DOHH2 (cell line): ENCODE results near the gene CRNKL1.

Experiments
- H3F3A ChIP-seq: fragments of 200-600 bp; sonication (generic), shearing (Covaris generic); 2 replicates; pipeline ENCODE4 v1.6.0; 2016; ENCODE audit warnings: antibody characterized with exemption, mild to moderate bottlenecking; ENCODE audit not compliant: control insufficient read depth, insufficient read depth
- H3K27ac ChIP-seq: fragments of 200-600 bp; sonication (generic); 2 replicates; pipeline ENCODE4 v1.5.1; 2014; ENCODE audit warnings: low read depth, mild to moderate bottlenecking, low read length, moderate library complexity
- H3K27me3 ChIP-seq: fragments of 200-600 bp; sonication (generic); 2 replicates; pipeline ENCODE4 v1.6.1; 2014; ENCODE audit warnings: mild to moderate bottlenecking, low read length, mixed read lengths; ENCODE audit not compliant: control insufficient read depth
- H3K36me3 ChIP-seq: fragments of 200-600 bp; sonication (generic); 2 replicates; pipeline ENCODE4 v1.6.1; 2014; ENCODE audit warnings: mild to moderate bottlenecking, low read length, moderate library complexity, mixed read lengths; ENCODE audit not compliant: control insufficient read depth
- H3K4me1 ChIP-seq: fragments of 200-600 bp; sonication (generic); 2 replicates; pipeline ENCODE4 v1.6.1; 2014; ENCODE audit warnings: mild to moderate bottlenecking, low read length, mixed read lengths; ENCODE audit not compliant: control insufficient read depth
- H3K4me2 ChIP-seq: fragments of 200-600 bp; sonication (generic); 2 replicates; pipeline ENCODE4 v1.6.0; 2014; ENCODE audit warnings: mild to moderate bottlenecking, low read length, moderate library complexity
- H3K4me3 ChIP-seq: fragments of 200-600 bp; sonication (generic); 2 replicates; pipeline ENCODE4 v1.5.1; 2014; ENCODE audit warnings: mild to moderate bottlenecking, low read length, mixed read lengths
- H3K79me2 ChIP-seq: fragments of 200-600 bp; sonication (generic); 2 replicates; pipeline ENCODE4 v1.6.1; 2014; ENCODE audit warnings: mild to moderate bottlenecking, low read length, mixed read lengths; ENCODE audit not compliant: control insufficient read depth
- H3K9me2 ChIP-seq: fragments of 200-600 bp; sonication (generic); replicated peaks from 2 replicates; pipeline ENCODE4 v1.6.1; 2014; ENCODE audit warnings: mild to moderate bottlenecking, low read length, mixed read lengths; ENCODE audit not compliant: control insufficient read depth
- H3K9me3 ChIP-seq: fragments of 200-600 bp; sonication (generic); 2 replicates; pipeline ENCODE4 v1.6.1; 2014; ENCODE audit warnings: antibody characterized with exemption, low read length, mixed read lengths; ENCODE audit not compliant: control insufficient read depth, insufficient read depth
- H4K20me1 ChIP-seq: fragments of 200-600 bp; sonication (generic); 2 replicates; pipeline ENCODE4 v1.6.0; 2014; ENCODE audit warnings: low read depth, mild to moderate bottlenecking, antibody characterized with exemption, low read length, moderate library complexity; ENCODE audit not compliant: control insufficient read depth, insufficient read depth
- CTCF ChIP-seq: fragments of 200-600 bp; sonication (generic); IDR thresholded peaks from one replicate; pipeline ENCODE4 v1.5.1; 2014; ENCODE audit warnings: antibody characterized with exemption, mild to moderate bottlenecking, low read depth, low read length; ENCODE audit not compliant: poor library complexity, severe bottlenecking
- EZH2phosphoT487 ChIP-seq: fragments of 200-600 bp; sonication (generic); IDR thresholded peaks from 2 replicates; pipeline ENCODE4 v1.6.1; 2017; ENCODE audit warnings: borderline replicate concordance, mild to moderate bottlenecking, antibody characterized with exemption, low read length, moderate library complexity, mixed read lengths

CRNKL1 gene

GRCh38 chr20:20089939-20090338 is 37.7 kb upstream of the CRNKL1 start:
- H4K20me1 ChIP-seq, result no peaks in the 10 kb centered on the region
- no peak overlapping the region for H3K4me3 ChIP-seq
- H3K27me3 ChIP-seq, result 0 out of 2 replicates have a peak, but pooled peaks cover 6% of the 10 kb centered on the region
- no peaks in the 10 kb centered on the region for H3K4me1 ChIP-seq
- no peaks in the 10 kb centered on the region for H3K9me3 ChIP-seq
- no peak overlapping the region for H3K4me2 ChIP-seq
- TF ChIP-seq EZH2phosphoT487 (no peak), CTCF (no peak)
- no peaks in the 10 kb centered on the region for H3F3A ChIP-seq
- no peaks in the 10 kb centered on the region for H3K36me3 ChIP-seq
- no peaks in the 10 kb centered on the region for H3K79me2 ChIP-seq
- no peaks in the 10 kb centered on the region for H3K9me2 ChIP-seq
- no peak overlapping the region for H3K27ac ChIP-seq

DNA sequence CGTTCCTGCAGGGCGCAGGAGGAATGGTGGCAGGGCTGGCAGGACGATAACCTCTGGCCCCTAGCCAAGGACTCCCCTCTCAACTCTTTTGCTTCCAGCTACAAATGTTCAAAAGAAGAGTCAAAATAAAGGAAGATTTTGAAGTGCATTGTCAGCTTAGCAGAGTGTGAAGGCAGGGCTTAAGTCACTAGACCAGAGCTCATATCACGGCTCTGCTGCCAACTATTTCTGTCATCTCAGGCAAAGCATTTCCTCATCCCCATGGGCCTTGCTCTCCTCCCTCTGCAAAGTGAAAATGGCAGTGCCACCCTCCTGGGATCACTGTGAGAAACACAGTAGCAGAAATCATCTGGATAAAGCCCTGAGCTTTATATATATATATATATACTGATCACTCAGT is 36.8 kb upstream of the CRNKL1 start:
- no peak overlapping the region for H3K27ac ChIP-seq
- H3K4me1 ChIP-seq, result no peaks in the 10 kb centered on the region
- no peaks in the 10 kb centered on the region for H3K79me2 ChIP-seq
- H3K9me2 ChIP-seq, result no peaks in the 10 kb centered on the region
- H3K9me3 ChIP-seq, result no peaks in the 10 kb centered on the region
- H3K4me3 ChIP-seq, result no peak overlapping the region
- H3K4me2 ChIP-seq, result no peak overlapping the region
- no peak for TF ChIP-seq EZH2phosphoT487
- no peak for TF ChIP-seq CTCF
- H4K20me1 ChIP-seq, result no peaks in the 10 kb centered on the region
- no peaks in the 10 kb centered on the region for H3F3A ChIP-seq
- H3K27me3 ChIP-seq, result 0 out of 2 replicates have a peak, but pooled peaks cover 6% of the 10 kb centered on the region
- H3K36me3 ChIP-seq, result no peaks in the 10 kb centered on the region

DNA sequence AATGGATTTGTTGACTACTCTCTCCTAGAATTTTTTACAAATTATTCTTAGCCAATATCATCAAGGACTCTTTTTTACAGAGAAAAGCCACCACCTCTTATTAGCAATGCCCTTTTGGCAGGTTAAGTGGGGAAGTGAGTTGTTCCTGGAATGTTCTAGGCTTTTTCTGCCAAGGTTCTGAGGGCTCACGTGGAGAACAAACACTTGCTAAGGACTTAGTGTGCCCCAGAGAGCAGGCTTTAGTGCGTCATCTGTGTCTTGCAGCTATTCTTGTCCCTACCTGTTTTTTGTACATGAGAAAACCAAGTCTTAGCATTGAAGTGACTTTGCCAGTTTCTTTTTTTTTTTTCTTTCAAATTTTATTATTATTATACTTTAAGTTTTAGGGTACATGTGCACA is 33.5 kb upstream of the CRNKL1 start:
- no peaks in the 10 kb centered on the region for H4K20me1 ChIP-seq
- peaks cover 21% of the 10 kb centered on the region for H3K27me3 ChIP-seq
- no peaks in the 10 kb centered on the region for H3K9me3 ChIP-seq
- no peak overlapping the region for H3K4me2 ChIP-seq
- H3K4me3 ChIP-seq, result no peak overlapping the region
- no peaks in the 10 kb centered on the region for H3K79me2 ChIP-seq
- H3K4me1 ChIP-seq, result no peaks in the 10 kb centered on the region
- H3F3A ChIP-seq, result no peaks in the 10 kb centered on the region
- no peak for TF ChIP-seq EZH2phosphoT487
- no peak for TF ChIP-seq CTCF
- no peaks in the 10 kb centered on the region for H3K36me3 ChIP-seq
- H3K27ac ChIP-seq, result no peak overlapping the region
- no peaks in the 10 kb centered on the region for H3K9me2 ChIP-seq

DNA sequence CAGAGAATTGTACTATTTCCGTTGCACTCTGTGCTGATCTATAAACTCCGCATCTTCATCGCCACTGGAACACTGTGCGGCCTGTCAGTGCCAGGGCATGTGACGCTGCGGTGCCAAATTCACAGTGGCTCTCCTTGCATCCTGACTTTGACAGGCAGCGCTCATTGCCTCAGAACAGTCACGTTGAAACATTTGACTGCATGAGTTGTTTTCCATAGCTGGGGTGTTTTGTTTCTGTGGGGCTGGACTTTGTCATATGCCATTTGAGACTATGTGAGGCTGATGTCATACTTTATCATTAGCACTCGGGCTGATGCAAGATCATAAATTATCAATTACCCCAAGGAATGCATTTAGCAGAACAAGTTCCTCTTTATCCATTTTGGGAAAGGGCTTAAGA is 32.8 kb upstream of the CRNKL1 start:
- no peaks in the 10 kb centered on the region for H3F3A ChIP-seq
- H3K4me1 ChIP-seq, result no peaks in the 10 kb centered on the region
- H3K27me3 ChIP-seq, result peaks cover 21% of the 10 kb centered on the region
- no peak overlapping the region for H3K4me3 ChIP-seq
- H3K27ac ChIP-seq, result no peak overlapping the region
- H4K20me1 ChIP-seq, result no peaks in the 10 kb centered on the region
- H3K4me2 ChIP-seq, result no peak overlapping the region
- H3K79me2 ChIP-seq, result no peaks in the 10 kb centered on the region
- H3K9me3 ChIP-seq, result no peaks in the 10 kb centered on the region
- H3K36me3 ChIP-seq, result no peaks in the 10 kb centered on the region
- TF ChIP-seq CTCF, result no peak
- no peaks in the 10 kb centered on the region for H3K9me2 ChIP-seq
